GM12865 (cell line): ENCODE data around the gene USP22.

Experiments used
- DNase-seq: peaks from one replicate; pipeline ENCODE4 v3.0.0; 2010; ENCODE audit warnings: low read depth
- H3K4me3 ChIP-seq: 2 replicates; pipeline ENCODE4 v1.5.1; 2011; ENCODE audit warnings: mild to moderate bottlenecking, low read depth, low read length, control low read depth
- TF ChIP-seq, protein P1 (sequence below): IDR thresholded peaks from 2 replicates; pipeline ENCODE4 v1.5.1; 2011; ENCODE audit warnings: low read length, control low read depth, low read depth, inconsistent platforms; ENCODE audit not compliant: insufficient read depth; ENCODE audit errors: missing control alignments

Gene USP22

DNA sequence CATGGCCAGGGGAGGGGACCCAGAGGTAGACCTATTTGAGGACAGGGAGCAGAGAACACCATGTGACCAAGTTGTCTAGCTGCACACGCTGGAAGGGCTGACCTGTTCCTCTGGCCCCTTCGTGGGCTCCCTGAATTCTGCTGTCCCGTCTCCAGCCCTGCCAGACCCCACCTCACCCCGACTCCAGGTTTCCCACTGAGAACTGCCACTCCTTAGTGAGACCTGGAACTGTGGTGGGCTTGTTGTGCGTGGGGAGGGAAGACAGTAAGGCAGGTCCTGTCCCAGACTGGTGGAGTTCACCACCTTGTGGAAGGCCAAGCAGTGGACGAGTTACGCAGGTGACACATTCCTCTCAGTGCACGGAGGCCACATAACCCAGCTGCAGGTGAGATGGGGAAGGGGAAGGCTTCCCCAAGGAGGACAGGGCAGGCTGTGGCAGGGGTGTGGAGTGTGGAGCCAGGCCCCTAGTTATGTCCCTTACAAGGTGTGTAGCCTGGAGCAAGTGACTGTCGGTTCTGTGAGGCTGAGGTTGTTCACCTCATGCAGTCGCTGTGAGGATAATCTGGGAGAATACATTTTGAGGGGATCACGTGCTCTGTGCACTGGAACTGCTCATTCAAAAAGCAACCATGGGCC, 54.7 kb downstream of the USP22 start:
- TF ChIP-seq, protein P1, sequence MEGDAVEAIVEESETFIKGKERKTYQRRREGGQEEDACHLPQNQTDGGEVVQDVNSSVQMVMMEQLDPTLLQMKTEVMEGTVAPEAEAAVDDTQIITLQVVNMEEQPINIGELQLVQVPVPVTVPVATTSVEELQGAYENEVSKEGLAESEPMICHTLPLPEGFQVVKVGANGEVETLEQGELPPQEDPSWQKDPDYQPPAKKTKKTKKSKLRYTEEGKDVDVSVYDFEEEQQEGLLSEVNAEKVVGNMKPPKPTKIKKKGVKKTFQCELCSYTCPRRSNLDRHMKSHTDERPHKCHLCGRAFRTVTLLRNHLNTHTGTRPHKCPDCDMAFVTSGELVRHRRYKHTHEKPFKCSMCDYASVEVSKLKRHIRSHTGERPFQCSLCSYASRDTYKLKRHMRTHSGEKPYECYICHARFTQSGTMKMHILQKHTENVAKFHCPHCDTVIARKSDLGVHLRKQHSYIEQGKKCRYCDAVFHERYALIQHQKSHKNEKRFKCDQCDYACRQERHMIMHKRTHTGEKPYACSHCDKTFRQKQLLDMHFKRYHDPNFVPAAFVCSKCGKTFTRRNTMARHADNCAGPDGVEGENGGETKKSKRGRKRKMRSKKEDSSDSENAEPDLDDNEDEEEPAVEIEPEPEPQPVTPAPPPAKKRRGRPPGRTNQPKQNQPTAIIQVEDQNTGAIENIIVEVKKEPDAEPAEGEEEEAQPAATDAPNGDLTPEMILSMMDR: no peak
- no peak overlapping the region for H3K4me3 ChIP-seq
- no peak for DNase-seq

DNA sequence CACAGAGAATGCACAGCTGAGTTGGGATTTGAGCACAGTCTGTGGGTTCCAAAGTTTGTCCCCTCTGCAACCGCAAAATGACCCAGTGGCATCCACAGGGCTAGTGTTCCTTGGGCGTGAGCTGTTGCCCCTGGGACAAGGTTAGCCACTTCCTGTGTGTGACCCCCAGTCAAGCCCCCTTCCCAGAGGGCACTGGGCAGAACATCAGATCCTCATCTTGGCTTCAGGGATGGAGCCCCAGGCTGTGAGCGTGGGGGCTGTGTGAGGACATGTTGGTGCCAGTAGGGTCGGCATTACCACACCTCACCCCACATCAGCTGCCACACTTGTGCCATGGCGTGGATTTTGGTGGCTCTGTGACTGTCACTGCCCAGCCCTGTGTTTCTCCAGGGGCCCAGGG, 55.3 kb downstream of the USP22 start:
- no peak overlapping the region for H3K4me3 ChIP-seq
- no peak for DNase-seq
- TF ChIP-seq, protein P1: no peak

DNA sequence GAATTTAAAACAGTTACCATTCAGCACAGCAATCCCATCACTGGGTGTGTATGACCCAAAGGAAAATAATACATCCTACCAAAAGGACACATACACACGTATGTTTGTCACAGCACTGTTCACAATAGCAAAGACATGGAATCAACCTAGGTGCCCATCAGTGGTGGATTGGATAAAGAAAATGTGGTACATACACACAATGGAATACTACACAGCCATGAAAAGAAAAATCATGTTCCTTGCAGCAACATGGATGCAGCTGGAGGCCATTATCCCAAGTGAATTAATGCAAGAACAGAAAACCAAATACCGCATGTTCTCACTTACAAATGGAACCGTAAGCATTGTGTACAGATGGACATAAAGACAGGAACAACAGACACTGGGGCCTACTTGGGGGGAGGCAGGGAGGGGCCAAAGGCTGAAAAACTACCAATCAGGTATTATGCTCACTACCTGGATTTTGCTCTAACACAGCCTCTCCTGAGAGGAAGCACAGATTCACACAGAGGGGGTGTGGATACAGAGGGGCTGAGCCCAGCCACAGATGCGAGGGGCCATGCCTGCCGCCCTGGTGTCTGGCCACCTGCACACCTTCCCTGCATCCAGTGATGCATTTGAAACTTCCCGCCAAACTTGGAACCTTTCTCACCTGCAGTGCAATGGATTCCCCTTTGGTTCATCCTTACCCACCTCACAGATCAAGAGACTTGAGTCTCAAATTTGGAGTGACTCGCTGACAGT, 55.9 kb downstream of the USP22 start:
- no peak for DNase-seq
- TF ChIP-seq, protein P1: no peak
- H3K4me3 ChIP-seq: no peak overlapping the region

DNA sequence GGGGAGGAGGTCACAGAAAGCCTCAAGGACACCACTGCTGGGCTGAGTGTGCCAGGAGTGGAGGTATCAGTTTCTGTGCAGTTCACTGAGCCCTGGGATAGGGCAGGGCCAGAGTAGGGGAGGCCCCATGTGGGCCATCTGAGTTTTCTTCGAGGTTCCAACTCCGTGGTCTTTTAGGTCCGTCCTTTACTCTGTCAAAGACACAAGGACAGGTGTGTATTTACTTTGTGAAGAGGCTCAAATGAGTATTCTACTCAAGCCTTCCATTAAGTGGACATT, 59.5 kb downstream of the USP22 start:
- TF ChIP-seq, protein P1: no peak
- no peak overlapping the region for H3K4me3 ChIP-seq
- no peak for DNase-seq

DNA sequence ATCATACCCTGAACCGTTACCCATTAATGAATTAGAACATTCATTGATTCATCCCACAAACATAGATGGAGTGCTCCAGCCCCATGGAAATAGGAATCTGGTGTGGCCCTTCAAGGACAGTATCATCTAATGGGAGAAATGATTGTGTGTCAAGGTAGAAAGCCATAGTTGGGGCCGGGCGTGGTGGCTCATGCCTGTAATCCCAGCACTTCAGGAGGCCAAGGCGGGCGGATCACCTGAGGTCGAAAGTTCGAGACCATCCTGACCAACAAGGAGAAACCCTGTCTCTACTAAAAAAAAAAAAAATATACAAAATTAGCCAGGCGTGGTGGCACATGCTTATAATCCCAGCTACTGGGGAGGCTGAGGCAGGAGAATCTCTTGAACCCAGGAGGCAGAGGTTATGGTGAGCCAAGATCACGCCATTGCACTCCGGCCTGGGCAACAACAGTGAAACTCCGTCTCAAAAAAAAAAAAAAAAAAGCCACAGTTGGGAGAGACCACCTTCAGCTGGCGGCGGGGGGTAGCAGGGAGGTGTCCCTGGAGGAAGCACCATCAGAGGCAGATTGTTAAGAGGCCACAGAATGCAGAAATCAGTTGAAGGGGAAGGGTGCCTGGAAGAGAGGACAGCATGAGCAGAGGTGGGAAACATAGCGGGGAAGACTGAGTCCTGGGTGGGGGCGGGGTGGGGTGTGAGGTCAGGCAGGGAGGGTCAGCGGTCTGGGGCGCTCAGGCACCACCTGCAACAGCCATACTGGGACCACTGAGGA, 60.0 kb downstream of the USP22 start:
- DNase-seq: no peak
- TF ChIP-seq, protein P1: no peak
- no peak overlapping the region for H3K4me3 ChIP-seq

DNA sequence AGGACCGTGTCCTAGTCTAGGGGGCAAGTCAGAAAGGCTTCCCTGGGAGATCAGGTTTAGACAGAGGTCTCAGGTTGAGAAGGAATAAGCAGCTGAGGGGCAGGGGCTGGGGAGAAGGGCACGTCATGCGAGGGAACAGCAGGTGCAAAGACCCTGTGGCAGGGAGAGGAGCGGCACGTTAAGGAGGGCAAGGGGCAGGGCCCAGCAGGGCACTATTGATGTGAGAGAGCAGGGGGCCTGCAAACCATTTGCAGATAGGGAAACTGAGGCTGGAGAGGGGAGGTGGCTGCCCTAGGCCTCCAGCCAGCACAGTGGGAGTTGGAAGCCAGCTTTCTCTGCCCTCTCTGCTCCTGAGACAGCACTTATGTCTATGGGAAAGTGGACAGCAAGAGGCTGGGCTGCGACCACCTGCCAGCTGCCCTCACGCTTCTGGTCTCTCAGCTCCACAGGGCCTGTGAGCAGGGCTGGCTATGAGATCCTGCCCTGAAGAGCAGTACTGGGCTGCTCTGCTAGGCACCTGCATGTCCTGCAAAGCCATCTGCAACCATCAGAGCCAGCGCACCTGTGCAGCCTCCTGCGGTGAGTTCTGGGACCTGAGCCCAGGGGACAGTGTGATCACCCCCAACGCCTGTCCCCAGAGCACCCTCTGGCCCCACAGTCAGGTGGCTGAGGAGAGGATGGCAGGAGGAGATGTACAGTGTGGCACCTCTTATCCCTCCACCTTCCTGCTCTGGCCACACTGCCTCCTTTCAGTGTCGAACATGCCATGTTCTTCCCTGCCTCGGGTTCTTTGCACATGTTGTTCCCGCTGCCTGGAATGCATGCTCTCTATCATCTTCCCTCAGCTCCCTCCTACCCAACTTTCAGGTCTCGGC, 61.5 kb downstream of the USP22 start:
- DNase-seq: no peak
- TF ChIP-seq, protein P1: no peak
- no peak overlapping the region for H3K4me3 ChIP-seq
